ENCODE measurements around the gene CUL1. TPM values are rescaled to one million over a fixed set of nuclear protein-coding genes. Genes with fewer than 3 reads are reported as not detected.

The CUL1 gene
- total RNA-seq, 6 donors from 2014 or later: 29.0 to 65.0 (median 45.9) TPM

DNA sequence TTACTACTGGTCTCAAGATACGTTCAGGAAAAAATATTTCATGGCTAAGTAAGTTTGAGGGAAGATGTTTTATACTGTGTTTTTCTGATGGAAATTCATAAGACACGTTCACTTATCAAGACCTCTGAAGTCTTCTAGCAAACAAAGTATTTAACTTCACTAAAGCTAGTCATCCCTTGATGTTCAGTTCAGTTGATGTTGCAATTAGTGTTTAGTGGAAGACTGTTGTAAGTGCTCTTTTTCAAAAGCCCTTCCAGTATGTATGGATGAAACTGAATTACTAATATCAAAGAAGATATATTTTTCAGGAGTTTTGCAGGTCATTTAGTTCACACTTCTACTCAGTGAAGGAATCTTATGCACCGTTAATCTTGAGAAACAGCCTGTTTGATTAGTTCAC lies 25.1 kb downstream of the CUL1 start:
- peaks cover 44 to 79% (median 51%) of the 10 kb centered on the region in 4 donors for H3K4me1 ChIP-seq
- no peak for TF ChIP-seq POLR2A (IDR thresholded peaks at IDR 0.05)
- no peak for TF ChIP-seq POLR2AphosphoS5 (IDR thresholded peaks at IDR 0.05)
- TF ChIP-seq, protein P1, sequence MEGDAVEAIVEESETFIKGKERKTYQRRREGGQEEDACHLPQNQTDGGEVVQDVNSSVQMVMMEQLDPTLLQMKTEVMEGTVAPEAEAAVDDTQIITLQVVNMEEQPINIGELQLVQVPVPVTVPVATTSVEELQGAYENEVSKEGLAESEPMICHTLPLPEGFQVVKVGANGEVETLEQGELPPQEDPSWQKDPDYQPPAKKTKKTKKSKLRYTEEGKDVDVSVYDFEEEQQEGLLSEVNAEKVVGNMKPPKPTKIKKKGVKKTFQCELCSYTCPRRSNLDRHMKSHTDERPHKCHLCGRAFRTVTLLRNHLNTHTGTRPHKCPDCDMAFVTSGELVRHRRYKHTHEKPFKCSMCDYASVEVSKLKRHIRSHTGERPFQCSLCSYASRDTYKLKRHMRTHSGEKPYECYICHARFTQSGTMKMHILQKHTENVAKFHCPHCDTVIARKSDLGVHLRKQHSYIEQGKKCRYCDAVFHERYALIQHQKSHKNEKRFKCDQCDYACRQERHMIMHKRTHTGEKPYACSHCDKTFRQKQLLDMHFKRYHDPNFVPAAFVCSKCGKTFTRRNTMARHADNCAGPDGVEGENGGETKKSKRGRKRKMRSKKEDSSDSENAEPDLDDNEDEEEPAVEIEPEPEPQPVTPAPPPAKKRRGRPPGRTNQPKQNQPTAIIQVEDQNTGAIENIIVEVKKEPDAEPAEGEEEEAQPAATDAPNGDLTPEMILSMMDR (IDR thresholded peaks at IDR 0.05): no peak
- no peak for TF ChIP-seq EP300 (IDR thresholded peaks at IDR 0.05)
- ATAC-seq (ENCODE audit: low FRiP score in 2 of 2): no peak
- H3K9me3 ChIP-seq: no peaks in the 10 kb centered on the region
- no peak overlapping the region for H3K27ac ChIP-seq
- no peaks in the 10 kb centered on the region for H3K36me3 ChIP-seq
- WGBS, 2 donors: 63 to 67% methylated on average over 3 of the region's 3 CpGs
- H3K4me3 ChIP-seq: no peak overlapping the region
- no peaks in the 10 kb centered on the region for H3K27me3 ChIP-seq
- DNase-seq: no peak

DNA sequence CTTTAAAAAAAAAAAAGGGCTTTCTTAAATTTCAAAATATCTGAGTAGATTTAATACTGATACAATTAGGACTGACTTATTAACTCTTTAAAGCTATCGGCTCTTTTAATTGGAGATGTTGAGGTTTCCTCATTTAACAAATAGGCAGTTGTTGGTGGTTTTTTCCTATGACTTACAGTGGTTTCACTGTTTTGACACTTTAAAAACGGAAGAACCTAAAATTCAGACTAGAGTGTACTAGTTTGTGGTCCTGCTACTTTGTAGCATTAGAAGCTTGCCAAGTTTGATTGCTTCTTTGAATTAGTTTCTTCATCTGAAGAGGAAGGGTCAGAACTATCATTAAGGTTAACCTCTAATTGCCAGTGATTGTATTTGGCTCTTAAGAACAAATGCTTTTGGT lies 27.7 kb downstream of the CUL1 start:
- peaks cover 48 to 72% (median 54%) of the 10 kb centered on the region in 4 donors for H3K4me1 ChIP-seq
- no peak overlapping the region for H3K4me3 ChIP-seq
- ATAC-seq (ENCODE audit: low FRiP score in 2 of 2) (no peak), DNase-seq (no peak)
- no peaks in the 10 kb centered on the region for H3K27me3 ChIP-seq
- WGBS, 2 donors: 61 to 62% methylated on average over 2 of the region's 2 CpGs
- no peak overlapping the region for H3K27ac ChIP-seq
- H3K36me3 ChIP-seq: peaks cover 0 to 16% (median under 1%) of the 10 kb centered on the region in 4 donors
- H3K9me3 ChIP-seq: no peaks in the 10 kb centered on the region
- TF ChIP-seq, protein P1 (IDR thresholded peaks at IDR 0.05): no peak
- TF ChIP-seq POLR2A (IDR thresholded peaks at IDR 0.05) (no peak), POLR2AphosphoS5 (IDR thresholded peaks at IDR 0.05) (no peak), EP300 (IDR thresholded peaks at IDR 0.05) (no peak)

DNA sequence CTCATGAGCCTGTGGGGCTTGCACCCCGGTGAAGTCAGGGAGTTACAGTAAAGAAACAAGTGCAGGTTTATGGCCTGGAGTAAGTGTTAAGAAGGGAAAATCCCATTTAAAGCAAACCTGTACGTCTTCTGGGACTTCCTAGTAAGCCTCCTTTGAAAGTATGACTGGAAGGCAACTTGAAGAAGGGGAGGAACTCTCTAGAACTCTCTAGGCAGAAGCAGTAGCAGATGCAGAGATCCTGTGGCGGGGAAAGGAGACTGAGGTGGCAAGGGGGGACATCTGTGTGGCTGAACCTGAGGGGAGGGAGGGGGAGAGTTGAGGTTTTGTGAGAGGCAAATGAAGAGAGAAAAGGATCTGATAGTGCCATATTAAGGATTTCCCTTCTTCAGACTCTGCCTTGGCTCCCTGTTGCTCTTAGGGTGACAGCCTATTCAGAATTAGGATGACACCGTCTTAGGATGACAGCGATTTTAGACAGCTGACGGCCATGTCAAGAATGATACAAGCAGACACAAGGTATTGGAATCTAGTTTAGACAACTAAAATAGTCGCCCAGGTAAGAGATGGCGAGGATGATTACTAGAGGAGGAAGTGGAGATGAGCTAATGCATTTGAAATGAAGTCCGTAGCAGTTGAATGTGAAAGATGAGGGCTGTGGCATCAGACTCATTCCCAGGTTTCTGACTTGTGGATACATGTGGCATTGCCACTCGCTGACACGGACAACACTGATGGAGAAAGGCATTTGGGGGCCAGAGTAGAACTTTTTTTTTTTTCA lies 29.0 kb downstream of the CUL1 start:
- H3K27me3 ChIP-seq: no peaks in the 10 kb centered on the region
- H3K36me3 ChIP-seq: peaks cover 0 to 28% (median 6%) of the 10 kb centered on the region in 4 donors
- TF ChIP-seq, protein P1 (IDR thresholded peaks at IDR 0.05): no peak
- TF ChIP-seq POLR2AphosphoS5 (IDR thresholded peaks at IDR 0.05) (no peak), EP300 (IDR thresholded peaks at IDR 0.05) (no peak), POLR2A (IDR thresholded peaks at IDR 0.05) (no peak)
- H3K4me3 ChIP-seq: no peak overlapping the region
- H3K9me3 ChIP-seq: no peaks in the 10 kb centered on the region
- 84 to 85% methylated on average over 11 of the region's 11 CpGs for WGBS, 2 donors
- ATAC-seq (ENCODE audit: low FRiP score in 2 of 2) (no peak), DNase-seq (no peak)
- peaks cover 36 to 60% (median 43%) of the 10 kb centered on the region in 4 donors for H3K4me1 ChIP-seq
- no peak overlapping the region for H3K27ac ChIP-seq

DNA sequence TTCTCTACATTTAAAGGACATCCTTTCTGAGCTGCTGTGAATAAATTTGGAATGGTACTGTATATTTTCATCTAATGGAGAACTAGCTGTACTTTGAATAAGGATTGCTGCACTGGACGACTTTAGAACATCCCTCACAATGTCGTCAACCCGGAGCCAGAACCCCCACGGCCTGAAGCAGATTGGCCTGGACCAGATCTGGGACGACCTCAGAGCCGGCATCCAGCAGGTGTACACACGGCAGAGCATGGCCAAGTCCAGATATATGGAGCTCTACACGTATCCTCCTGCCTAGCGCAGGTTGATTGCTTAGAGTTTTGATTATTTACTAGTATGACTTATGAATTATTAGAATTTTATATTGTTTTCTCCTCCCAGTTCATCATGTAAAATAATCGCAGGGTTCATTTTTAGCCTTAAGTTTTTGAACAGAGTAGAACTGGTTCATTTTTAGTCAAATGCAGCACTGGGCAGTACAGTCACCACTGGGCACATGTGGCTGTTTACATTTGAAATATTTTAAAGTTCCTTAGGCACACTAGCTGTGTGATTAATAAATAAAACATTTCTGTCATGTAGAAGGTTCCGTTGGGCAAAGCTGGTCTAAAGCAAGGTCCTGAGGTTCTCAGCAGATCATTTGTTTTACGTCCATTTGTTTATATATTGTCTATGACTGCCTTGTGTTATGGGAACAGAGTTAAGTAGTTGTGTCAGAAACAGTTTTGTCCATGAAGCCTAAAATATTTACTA lies 31.5 kb downstream of the CUL1 start:
- DNase-seq (no peak), ATAC-seq (ENCODE audit: low FRiP score in 2 of 2) (no peak)
- Histone ChIP-seq H3K36me3 (peaks cover 0 to 42% (median 11%) of the 10 kb centered on the region in 4 donors), H3K27me3 (no peaks in the 10 kb centered on the region), H3K9me3 (no peaks in the 10 kb centered on the region), H3K4me3 (no peak overlapping the region), H3K27ac (no peak overlapping the region), H3K4me1 (peaks cover 28 to 39% (median 30%) of the 10 kb centered on the region in 4 donors)
- no peak for TF ChIP-seq POLR2AphosphoS5 (IDR thresholded peaks at IDR 0.05)
- 76 to 82% methylated on average over 12 of the region's 12 CpGs for WGBS, 2 donors

DNA sequence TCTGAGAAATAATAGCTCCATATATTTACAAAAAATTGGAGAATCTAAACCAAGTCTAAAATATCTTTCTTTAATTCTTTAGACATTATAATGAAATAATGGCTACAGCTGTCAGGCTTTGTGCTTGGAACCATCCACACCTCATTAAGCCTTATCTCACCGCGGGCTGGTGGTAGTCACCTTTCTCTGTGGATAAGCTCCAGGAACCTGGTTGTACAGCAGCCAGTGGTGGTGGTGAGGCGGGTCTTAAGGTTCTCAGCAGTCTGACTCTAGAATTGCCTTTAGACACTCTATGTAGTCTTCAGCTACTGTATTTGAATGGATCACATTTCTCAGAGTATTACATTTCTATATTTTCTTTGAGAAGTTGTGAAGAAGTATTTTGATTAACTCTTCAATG lies 34.2 kb downstream of the CUL1 start:
- Histone ChIP-seq H3K9me3 (no peaks in the 10 kb centered on the region), H3K27ac (no peak overlapping the region), H3K36me3 (peaks cover 3 to 49% (median 15%) of the 10 kb centered on the region in 4 donors), H3K4me3 (no peak overlapping the region), H3K4me1 (peaks cover 11 to 15% (median 14%) of the 10 kb centered on the region in 4 donors), H3K27me3 (no peaks in the 10 kb centered on the region)
- no peak for ATAC-seq (ENCODE audit: low FRiP score in 2 of 2)
- no peak for TF ChIP-seq EP300 (IDR thresholded peaks at IDR 0.05)
- TF ChIP-seq POLR2A (IDR thresholded peaks at IDR 0.05): no peak
- TF ChIP-seq, protein P1 (IDR thresholded peaks at IDR 0.05): no peak
- TF ChIP-seq POLR2AphosphoS5 (IDR thresholded peaks at IDR 0.05): no peak
- 79 to 88% methylated on average over 3 of the region's 3 CpGs for WGBS, 2 donors
- DNase-seq: no peak

Data from upper lobe of left lung (tissue), 6 donors.